GM06990 (cell line): ENCODE measurements around the gene KLHL29.
A peak's percentile ranks its signal among the peaks of the same experiment; 100 is the strongest.

Source experiments
- DNase-seq: peaks from one replicate; pipeline ENCODE4 v3.0.0-alpha.2; 2011; ENCODE audit not compliant: insufficient read length; ENCODE audit errors: extremely low read depth
- H3K27me3 ChIP-seq: replicated peaks from 2 replicates; pipeline ENCODE4 v1.6.0; 2011; ENCODE audit warnings: low read length; ENCODE audit not compliant: control insufficient read depth, insufficient read depth
- H3K36me3 ChIP-seq: 2 replicates; pipeline ENCODE4 v1.5.1; 2011; ENCODE audit warnings: low read length; ENCODE audit not compliant: control insufficient read depth, insufficient read depth
- H3K4me3 ChIP-seq: replicated peaks from 2 replicates; pipeline ENCODE4 v1.5.1; 2011; ENCODE audit warnings: low read depth, mild to moderate bottlenecking, control low read depth, low read length
- CTCF ChIP-seq: IDR thresholded peaks from 2 replicates; pipeline ENCODE4 v1.5.1; 2011; ENCODE audit warnings: low read length, control low read depth, mild to moderate bottlenecking, inconsistent platforms; ENCODE audit not compliant: insufficient read depth, poor library complexity, severe bottlenecking

KLHL29 gene

GRCh38 chr2:23434721-23435121 lies 49.7 kb downstream of the KLHL29 start:
- DNase-seq, result no peak
- Histone ChIP-seq H3K4me3 (no peak overlapping the region), H3K36me3 (no peaks in the 10 kb centered on the region), H3K27me3 (no peaks in the 10 kb centered on the region)
- no peak for TF ChIP-seq CTCF

- no peak for TF ChIP-seq CTCF
- DNase-seq, result no peak
- Histone ChIP-seq H3K4me3 (no peak overlapping the region), H3K36me3 (no peaks in the 10 kb centered on the region), H3K27me3 (no peaks in the 10 kb centered on the region)
Measured at GRCh38 chr2:23435250-23436035, 50.5 kb downstream of the KLHL29 start.

- H3K27me3 ChIP-seq, result no peaks in the 10 kb centered on the region
- no peaks in the 10 kb centered on the region for H3K36me3 ChIP-seq
- TF ChIP-seq CTCF, result no peak
- DNase-seq, result no peak
- no peak overlapping the region for H3K4me3 ChIP-seq
Measured at GRCh38 chr2:23436346-23437098, 51.5 kb downstream of the KLHL29 start.

- TF ChIP-seq CTCF, result no peak
- no peak for DNase-seq
- H3K27me3 ChIP-seq, result no peaks in the 10 kb centered on the region
- H3K36me3 ChIP-seq, result no peaks in the 10 kb centered on the region
- H3K4me3 ChIP-seq, result no peak overlapping the region
Measured at GRCh38 chr2:23441414-23441813, 56.4 kb downstream of the KLHL29 start.

GRCh38 chr2:23445450-23445868 lies 60.5 kb downstream of the KLHL29 start:
- no peak for TF ChIP-seq CTCF
- H3K36me3 ChIP-seq, result no peaks in the 10 kb centered on the region
- no peak overlapping the region for H3K4me3 ChIP-seq
- no peaks in the 10 kb centered on the region for H3K27me3 ChIP-seq
- DNase-seq, result peak; percentile 40
